Neural cell (in vitro differentiated cells): ENCODE data around the gene TFF2. TPM values are rescaled to one million over a fixed set of nuclear protein-coding genes. Genes with fewer than 3 reads are reported as not detected.
A peak's percentile ranks its signal among the peaks of the same experiment; 100 is the strongest.

Source experiments
- H2AFZ ChIP-seq: fragments of 200-600, 300-800 bp; sonication (generic), shearing (Covaris generic); 2 replicates; pipeline ENCODE4 v1.6.0; 2014; ENCODE audit warnings: low read depth, mild to moderate bottlenecking, antibody characterized with exemption, low read length, moderate library complexity
- H3F3A ChIP-seq: fragments of 200-600 bp; shearing (Covaris generic); 2 replicates; pipeline ENCODE4 v1.6.1; 2016; ENCODE audit warnings: mild to moderate bottlenecking, moderate library complexity, mixed read lengths, antibody characterized with exemption, low read length; ENCODE audit not compliant: insufficient read depth, poor library complexity, severe bottlenecking
- H3K27ac ChIP-seq: fragments of 200-600, 300-800 bp; sonication (generic), shearing (Covaris generic); 2 replicates; pipeline ENCODE4 v1.5.1; 2014; ENCODE audit warnings: mild to moderate bottlenecking, low read length, moderate library complexity
- H3K27me3 ChIP-seq: fragments of 300-800, 200-600 bp; sonication (generic), shearing (Covaris generic); 2 replicates; pipeline ENCODE4 v1.6.0; 2014; ENCODE audit warnings: mild to moderate bottlenecking, low read depth, low read length, moderate library complexity; ENCODE audit not compliant: insufficient read depth
- H3K36me3 ChIP-seq: fragments of 300-800, 200-600 bp; sonication (generic), shearing (Covaris generic); 2 replicates; pipeline ENCODE4 v1.5.1; 2014; ENCODE audit warnings: mild to moderate bottlenecking, antibody characterized with exemption, low read length, moderate library complexity; ENCODE audit not compliant: insufficient read depth
- H3K4me2 ChIP-seq: fragments of 300-800, 200-600 bp; sonication (generic), shearing (Covaris generic); 2 replicates; pipeline ENCODE4 v1.6.0; 2014; ENCODE audit warnings: mild to moderate bottlenecking, low read length
- H3K4me3 ChIP-seq: fragments of 300-800, 200-600 bp; sonication (generic), shearing (Covaris generic); 2 replicates; pipeline ENCODE4 v1.5.1; 2014; ENCODE audit warnings: mild to moderate bottlenecking, low read length, moderate library complexity
- H3K79me2 ChIP-seq: fragments of 200-600 bp; shearing (Covaris generic); replicated peaks from 2 replicates; pipeline ENCODE4 v1.6.0; 2014; ENCODE audit warnings: mild to moderate bottlenecking, low read length, moderate library complexity; ENCODE audit not compliant: insufficient read depth
- H3K9ac ChIP-seq: fragments of 300-800, 200-600 bp; sonication (generic), shearing (Covaris generic); 2 replicates; pipeline ENCODE4 v1.6.1; 2016; ENCODE audit warnings: mild to moderate bottlenecking, low read length, mixed read lengths
- H3K9me2 ChIP-seq: fragments of 200-600 bp; shearing (Covaris generic); 2 replicates; pipeline ENCODE4 v1.6.1; 2016; ENCODE audit warnings: mild to moderate bottlenecking, low read length, mixed read lengths; ENCODE audit not compliant: insufficient read depth
- H3K9me3 ChIP-seq: fragments of 200-600, 300-800 bp; sonication (generic), shearing (Covaris generic); 2 replicates; pipeline ENCODE4 v1.6.1; 2016; ENCODE audit warnings: mild to moderate bottlenecking, mixed run types, low read length, moderate library complexity, mixed read lengths
- H4K20me1 ChIP-seq: fragments of 200-600 bp; shearing (Covaris generic); 2 replicates; pipeline ENCODE4 v1.6.1; 2016; ENCODE audit warnings: mild to moderate bottlenecking, mixed run types; ENCODE audit not compliant: insufficient read depth
- CTCF ChIP-seq: fragments of 450-650 bp; IDR thresholded peaks from 2 replicates; pipeline ENCODE4 v1.5.1; 2014; ENCODE audit warnings: antibody characterized with exemption, mild to moderate bottlenecking, moderate library complexity; ENCODE audit not compliant: poor library complexity, severe bottlenecking
- EP300 ChIP-seq: fragments of 450-650 bp; conservative IDR thresholded peaks from 2 replicates; pipeline ENCODE4 v1.6.1; 2014; ENCODE audit warnings: antibody characterized with exemption, mild to moderate bottlenecking, moderate library complexity; ENCODE audit not compliant: poor library complexity, severe bottlenecking
- EZH2 ChIP-seq: fragments of 200-600, 300-800 bp; shearing (Covaris generic), sonication (generic); IDR thresholded peaks from 2 replicates; pipeline ENCODE4 v1.6.1; 2014; ENCODE audit warnings: antibody characterized with exemption, low read length, borderline replicate concordance, mild to moderate bottlenecking; ENCODE audit not compliant: insufficient read depth, poor library complexity, severe bottlenecking
- MXI1 ChIP-seq: fragments of 450-650 bp; conservative IDR thresholded peaks from 2 replicates; pipeline ENCODE4 v1.6.1; 2014; ENCODE audit warnings: antibody characterized with exemption, mild to moderate bottlenecking; ENCODE audit not compliant: poor library complexity, severe bottlenecking
- POLR2AphosphoS5 ChIP-seq: IDR thresholded peaks from 2 replicates; pipeline ENCODE4 v1.6.1; 2012
- RAD21 ChIP-seq: fragments of 450-650 bp; conservative IDR thresholded peaks from 2 replicates; pipeline ENCODE4 v1.6.1; 2014; ENCODE audit warnings: antibody characterized with exemption, mild to moderate bottlenecking, moderate library complexity
- REST ChIP-seq: IDR thresholded peaks from 2 replicates; pipeline ENCODE4 v1.6.1; 2012; ENCODE audit warnings: borderline replicate concordance
- SMC3 ChIP-seq: fragments of 450-650 bp; conservative IDR thresholded peaks from 2 replicates; pipeline ENCODE4 v1.6.1; 2014; ENCODE audit warnings: antibody characterized with exemption, mild to moderate bottlenecking, moderate library complexity; ENCODE audit not compliant: poor library complexity
- TAF1 ChIP-seq: IDR thresholded peaks from 2 replicates; pipeline ENCODE4 v1.6.1; 2012; ENCODE audit warnings: low read depth
- polyA plus RNA-seq: library from polyadenylated mRNA; depleted of rRNA; stranded (reverse); fragments of >200 nt; gene quantifications from 2 replicates; pipeline ENCODE4 v1.2.3, GENCODE V29; 2014

Gene TFF2
- polyA plus RNA-seq, 1 donor from 2014 or later = not detected

GRCh38 chr21:42338729-42339715 lies 11.8 kb downstream of the TFF2 start:
- H3K27ac ChIP-seq = no peak overlapping the region
- no peak overlapping the region for H3K4me3 ChIP-seq
- no peaks in the 10 kb centered on the region for H3K79me2 ChIP-seq
- H3K27me3 ChIP-seq = no peaks in the 10 kb centered on the region
- no peaks in the 10 kb centered on the region for H3K36me3 ChIP-seq
- H3K4me2 ChIP-seq = no peak overlapping the region
- H3K9me2 ChIP-seq = no peaks in the 10 kb centered on the region
- H3K9me3 ChIP-seq = no peaks in the 10 kb centered on the region
- H3K9ac ChIP-seq = no peak overlapping the region
- no peak overlapping the region for H2AFZ ChIP-seq
- H4K20me1 ChIP-seq = no peaks in the 10 kb centered on the region
- no peak for TF ChIP-seq TAF1
- TF ChIP-seq POLR2AphosphoS5 = no peak
- TF ChIP-seq MXI1 = no peak
- no peak for TF ChIP-seq EZH2
- TF ChIP-seq REST = no peak
- TF ChIP-seq EP300 = no peak
- TF ChIP-seq SMC3 = no peak
- H3F3A ChIP-seq = no peaks in the 10 kb centered on the region

- Histone ChIP-seq H4K20me1 (no peaks in the 10 kb centered on the region), H3K27ac (no peak overlapping the region), H2AFZ (no peak overlapping the region), H3K4me3 (no peak overlapping the region), H3K79me2 (no peaks in the 10 kb centered on the region), H3K9ac (no peak overlapping the region), H3K4me2 (no peak overlapping the region), H3K36me3 (no peaks in the 10 kb centered on the region), H3K9me2 (no peaks in the 10 kb centered on the region), H3K9me3 (no peaks in the 10 kb centered on the region), H3F3A (no peaks in the 10 kb centered on the region), H3K27me3 (no peaks in the 10 kb centered on the region)
- TF ChIP-seq RAD21 (peak; percentile 67), POLR2AphosphoS5 (no peak), EP300 (no peak), SMC3 (peak; percentile 76), MXI1 (no peak), EZH2 (no peak), REST (no peak), CTCF (peak; percentile 68), TAF1 (no peak)
These were observed 12.7 kb downstream of the TFF2 start for GRCh38 chr21:42337830-42338728.
